H1 (cell line): ENCODE data around the gene NF1. TPM values are rescaled to one million over a fixed set of nuclear protein-coding genes. Genes with fewer than 3 reads are reported as not detected.
A peak's percentile ranks its signal among the peaks of the same experiment; 100 is the strongest.

ENCODE experiments used
- CTCF ChIA-PET: fragments of 300-600 bp; sonication (Branson Sonifier 250); formaldehyde crosslinking; loops from one replicate; lab custom pipeline; 2021; ENCODE audit not compliant: partially characterized antibody; lab: Charles Lee
- POLR2A ChIA-PET: fragments of 300-600 bp; sonication (Branson Sonifier 250); formaldehyde crosslinking; loops from one replicate; lab custom pipeline; 2021; ENCODE audit warnings: inconsistent platforms; ENCODE audit not compliant: partially characterized antibody; lab: Charles Lee
- DNase-seq, 2 experiments: peaks; one replicate each; pipeline versions ENCODE4 v3.0.0 to v3.0.0-alpha.2; 2010 to 2022; ENCODE audit warnings: low spot score in 2 of 2, low read depth in 1 of 2, mixed read lengths in 1 of 2
- FAIRE-seq: peaks from 2 replicates; lab custom pipeline; 2011; peaks lifted over from hg19 to GRCh38; lab: Jason Lieb, UNC
- H2AFZ ChIP-seq: 2 replicates; pipeline ENCODE4 v1.8.1; 2012; ENCODE audit warnings: low read length, inconsistent platforms
- H2AK5ac ChIP-seq: 2 replicates; pipeline ENCODE4 v1.6.1; 2013; ENCODE audit warnings: low read depth, low read length
- H2BK120ac ChIP-seq: replicated peaks from 2 replicates; pipeline ENCODE3; 2013; ENCODE audit warnings: low read depth, low read length, inconsistent platforms
- H2BK12ac ChIP-seq: 2 replicates; pipeline ENCODE4 v1.6.1; 2013; ENCODE audit warnings: low read depth, low read length
- H2BK15ac ChIP-seq: 2 replicates; pipeline ENCODE4 v1.6.1; 2013; ENCODE audit warnings: low read length
- H2BK20ac ChIP-seq: 2 replicates; pipeline ENCODE4 v1.6.1; 2013; ENCODE audit warnings: low read length
- H2BK5ac ChIP-seq: 2 replicates; pipeline ENCODE4 v1.6.1; 2013; ENCODE audit warnings: low read depth, low read length
- H3K14ac ChIP-seq: 2 replicates; pipeline ENCODE4 v1.6.1; 2013; ENCODE audit warnings: inconsistent platforms; ENCODE audit not compliant: insufficient read length
- H3K18ac ChIP-seq: 2 replicates; pipeline ENCODE4 v1.6.1; 2013; ENCODE audit warnings: low read length; ENCODE audit errors: extremely low read depth
- H3K23ac ChIP-seq: 2 replicates; pipeline ENCODE4 v1.6.1; 2013; ENCODE audit warnings: inconsistent platforms; ENCODE audit not compliant: insufficient read length
- H3K23me2 ChIP-seq: 2 replicates; pipeline ENCODE4 v1.6.1; 2013; ENCODE audit warnings: low read depth, low read length
- H3K27ac ChIP-seq: 2 replicates; pipeline ENCODE4 v1.6.1; 2011; ENCODE audit warnings: low read depth, low read length, inconsistent platforms
- H3K27me3 ChIP-seq, 4 experiments: replicated peaks in 1 of 4; 1 replicate in 1 of 4; 2 replicates in 3 of 4; pipeline versions ENCODE4 v1.6.1 to v1.8.1; 2011 to 2013; ENCODE audit warnings: low read length in 3 of 4, mild to moderate bottlenecking in 3 of 4, inconsistent platforms in 2 of 4, mixed read lengths in 2 of 4, moderate library complexity in 1 of 4; ENCODE audit not compliant: control insufficient read depth in 3 of 4, insufficient read depth in 3 of 4; ENCODE audit errors: extremely low read depth in 1 of 4
- H3K36me3 ChIP-seq, 4 experiments: 2 replicates each; pipeline versions ENCODE4 v1.6.1 to v1.8.1; 2011 to 2013; ENCODE audit warnings: mild to moderate bottlenecking in 4 of 4, low read length in 3 of 4, moderate library complexity in 2 of 4, control low read depth in 1 of 4, inconsistent platforms in 1 of 4; ENCODE audit not compliant: insufficient read depth in 4 of 4, control insufficient read depth in 2 of 4
- H3K4ac ChIP-seq: replicated peaks from 2 replicates; pipeline ENCODE3; 2013; ENCODE audit warnings: low read length, low read depth, mixed read lengths, inconsistent platforms; ENCODE audit not compliant: insufficient read length
- H3K4me1 ChIP-seq, 4 experiments: replicated peaks in 1 of 4; 1 replicate in 1 of 4; 2 replicates in 3 of 4; pipeline versions ENCODE4 v1.6.1 to v1.8.1; 2011 to 2013; ENCODE audit warnings: low read length in 3 of 4, inconsistent platforms in 2 of 4, mixed read lengths in 1 of 4; ENCODE audit not compliant: insufficient read depth in 4 of 4, control insufficient read depth in 3 of 4
- H3K4me2 ChIP-seq, 2 experiments: 2 replicates each; pipeline versions ENCODE4 v1.6.1 to v1.8.1; 2011 to 2013; ENCODE audit warnings: low read depth in 2 of 2, low read length in 2 of 2, control low read depth in 1 of 2, inconsistent platforms in 1 of 2, mild to moderate bottlenecking in 1 of 2; ENCODE audit not compliant: insufficient read depth in 1 of 2
- H3K4me3 ChIP-seq, 4 experiments: fragments of 200-600, 300-600 bp in 1 of 4; sonication (generic), shearing (Covaris generic), sonication (Bioruptor Twin) in 1 of 4; 2 replicates each; pipeline versions ENCODE4 v1.5.1 to v1.8.1; 2011 to 2016; ENCODE audit warnings: low read length in 4 of 4, low read depth in 3 of 4, control low read depth in 2 of 4, inconsistent platforms in 2 of 4, mild to moderate bottlenecking in 2 of 4, mixed read lengths in 1 of 4, moderate library complexity in 1 of 4; ENCODE audit not compliant: insufficient read depth in 2 of 4; ENCODE audit errors: extremely low read depth in 1 of 4
- H3K56ac ChIP-seq: replicated peaks from 2 replicates; pipeline ENCODE3; 2013; ENCODE audit warnings: low read depth, mild to moderate bottlenecking, mixed read lengths, low read length, inconsistent platforms; ENCODE audit not compliant: insufficient read length
- H3K79me1 ChIP-seq: 2 replicates; pipeline ENCODE4 v1.6.1; 2013; ENCODE audit warnings: low read depth, low read length, control low read depth
- H3K79me2 ChIP-seq, 2 experiments: 2 replicates each; pipeline versions ENCODE4 v1.6.1 to v1.8.1; 2012 to 2013; ENCODE audit warnings: low read length in 2 of 2, mild to moderate bottlenecking in 2 of 2, inconsistent platforms in 1 of 2; ENCODE audit not compliant: insufficient read depth in 2 of 2, control insufficient read depth in 1 of 2
- H3K9ac ChIP-seq, 4 experiments: replicated peaks in 1 of 4; 1 replicate in 1 of 4; 2 replicates in 3 of 4; pipeline versions ENCODE4 v1.6.1 to v1.8.1; 2011 to 2013; ENCODE audit warnings: low read depth in 3 of 4, low read length in 3 of 4, control low read depth in 2 of 4, mild to moderate bottlenecking in 2 of 4, moderate library complexity in 2 of 4, inconsistent platforms in 1 of 4; ENCODE audit errors: extremely low read depth in 1 of 4
- H3K9me3 ChIP-seq, 2 experiments: 2 replicates each; pipeline versions ENCODE4 v1.6.1 to v1.8.1; 2012 to 2013; ENCODE audit warnings: mild to moderate bottlenecking in 2 of 2, moderate library complexity in 2 of 2, control low read depth in 1 of 2, inconsistent platforms in 1 of 2, low read depth in 1 of 2, low read length in 1 of 2, mixed read lengths in 1 of 2; ENCODE audit not compliant: insufficient read depth in 2 of 2
- H4K20me1 ChIP-seq, 2 experiments: replicated peaks in 1 of 2; 2 replicates each; pipeline versions ENCODE3 to v1.8.1; 2011 to 2013; ENCODE audit warnings: inconsistent platforms in 2 of 2, low read length in 2 of 2, mild to moderate bottlenecking in 1 of 2; ENCODE audit not compliant: insufficient read depth in 2 of 2, control insufficient read depth in 1 of 2
- H4K5ac ChIP-seq: 2 replicates; pipeline ENCODE4 v1.6.1; 2013; ENCODE audit warnings: low read length, low read depth, mixed read lengths, inconsistent platforms; ENCODE audit not compliant: insufficient read length
- H4K8ac ChIP-seq: 2 replicates; pipeline ENCODE4 v1.8.0; 2013; ENCODE audit warnings: mild to moderate bottlenecking, moderate library complexity, low read length, inconsistent platforms; ENCODE audit not compliant: insufficient read depth; ENCODE audit errors: extremely low read depth
- H4K91ac ChIP-seq: replicated peaks from 2 replicates; pipeline ENCODE3; 2013; ENCODE audit warnings: low read length, mixed read lengths, inconsistent platforms; ENCODE audit not compliant: insufficient read length
- ATF2 ChIP-seq: IDR thresholded peaks from 2 replicates; pipeline ENCODE4 v1.6.1; 2012; ENCODE audit warnings: low read length, inconsistent platforms
- CTCF ChIP-seq, 3 experiments: IDR thresholded peaks; 1 replicate in 2 of 3; 2 replicates in 1 of 3; pipeline versions ENCODE4 v1.5.1 to v1.6.1; 2011; ENCODE audit warnings: low read length in 3 of 3, mild to moderate bottlenecking in 3 of 3, inconsistent platforms in 2 of 3, low read depth in 1 of 3, moderate library complexity in 1 of 3; ENCODE audit not compliant: insufficient read depth in 1 of 3; ENCODE audit errors: control extremely low read depth in 1 of 3
- GTF2F1 ChIP-seq: IDR thresholded peaks from 2 replicates; pipeline ENCODE4 v1.6.1; 2012; ENCODE audit warnings: low read depth, low read length, improper control_type of control experiment, borderline replicate concordance
- MAFK ChIP-seq: IDR thresholded peaks from 2 replicates; pipeline ENCODE4 v1.6.1; 2012; ENCODE audit warnings: low read depth, mild to moderate bottlenecking, improper control_type of control experiment, low read length
- RBBP5 ChIP-seq: IDR thresholded peaks from 2 replicates; pipeline ENCODE4 v1.7.1; 2012; ENCODE audit warnings: low read depth, mild to moderate bottlenecking, inconsistent platforms, low read length, moderate library complexity, borderline replicate concordance
- SUZ12 ChIP-seq: fragments of 200-600 bp; sonication (generic); IDR thresholded peaks from 2 replicates; pipeline ENCODE4 v1.6.1; 2012; ENCODE audit warnings: mild to moderate bottlenecking, inconsistent platforms, low read length, moderate library complexity, mixed read lengths
- TAF1 ChIP-seq: IDR thresholded peaks from 2 replicates; pipeline ENCODE4 v1.6.1; 2011; ENCODE audit warnings: mild to moderate bottlenecking, low read depth, low read length
- TCF12 ChIP-seq: IDR thresholded peaks from 2 replicates; pipeline ENCODE4 v1.6.1; 2011; ENCODE audit warnings: low read depth, mild to moderate bottlenecking, low read length
- WGBS, 2 experiments: shearing (Covaris generic) in 1 of 2; methylation state at CpG; one replicate each; pipeline versions ENCODE4 v1.1.6 to v1.1.7; 2013 to 2015; ENCODE audit warnings: low lambda C conversion rate in 2 of 2, mixed read lengths in 2 of 2, inconsistent platforms in 1 of 2, low coverage in 1 of 2, missing lambda C conversion rate in 1 of 2; ENCODE audit not compliant: insufficient replicate concordance in 2 of 2, insufficient coverage in 1 of 2, insufficient read length in 1 of 2; ENCODE audit errors: extremely low coverage in 1 of 2, missing lambda C conversion rate in 1 of 2; 5-methylcytosine and 5-hydroxymethylcytosine counted together
- polyA plus RNA-seq, 7 experiments: library from polyadenylated mRNA; depleted of rRNA in 3 of 7; stranded (reverse) in 5 of 7; unstranded in 2 of 7; fragments of >200 nt in 5 of 7; fragments of 200-250 nt in 2 of 7; gene quantifications; 1 replicate in 5 of 7; 2 replicates in 1 of 7; 4 replicates in 1 of 7; pipeline versions ENCODE4 v1.2.1 to v1.2.3, GENCODE V29; 2011 to 2013; ENCODE audit warnings: missing spikeins in 2 of 7, mixed read lengths in 2 of 7
- total RNA-seq: library from RNA; stranded (reverse); fragmentation: NEBNext Ultra II Directional; extraction: Animal tissue kit (Norgen Biotek cat#: 25700); gene quantifications from 2 replicates; pipeline ENCODE4 v1.2.1, GENCODE V29; 2021

Gene NF1
- total and polyA plus RNA-seq, 2 of the 8 experiments (the other 6 are each of a cell fraction or from before 2014, with no cell fraction given), result 19.3 to 29.6 TPM

GRCh38 chr17:31413874-31414549, 319.2 kb downstream of the NF1 start:
- Histone ChIP-seq H3K9ac (no peak overlapping the region), H3K79me2 (no peaks in the 10 kb centered on the region), H3K4me3 (no peak overlapping the region), H2AFZ (no peak overlapping the region), H3K27ac (no peak overlapping the region), H3K9me3 (no peaks in the 10 kb centered on the region), H2BK5ac (peak overlapping the region; percentile 2; the same call in 1 of the 2 replicates), H4K5ac (no peak overlapping the region), H3K4me2 (no peak overlapping the region), H2AK5ac (peak overlapping the region; percentile 47; the same call in 1 of the 2 replicates), H2BK15ac (peak overlapping the region; percentile 46; the same call in 1 of the 2 replicates), H3K4me1 (peaks cover 2 to 27% (median 10%) of the 10 kb centered on the region in 4 experiments), H3K4ac (no peak overlapping the region), H4K8ac (no peak overlapping the region; the same call in 1 of the 2 replicates), H3K36me3 (no peaks in the 10 kb centered on the region), H4K91ac (peak overlapping the region; percentile 29), H3K18ac (no peak overlapping the region), H4K20me1 (peaks cover 0 to 2% of the 10 kb centered on the region in 2 experiments), H3K14ac (no peak overlapping the region), H3K23ac (no peak overlapping the region), H3K56ac (no peak overlapping the region), H3K23me2 (no peaks in the 10 kb centered on the region), H3K79me1 (no peaks in the 10 kb centered on the region), H2BK20ac (no peak overlapping the region), H2BK12ac (no peak overlapping the region; the same call in 1 of the 2 replicates), H3K27me3 (no peaks in the 10 kb centered on the region), H2BK120ac (no peak overlapping the region)
- 85% methylated on average over 12 of the region's 12 CpGs; no CpG with 5 or more reads in 1 of the 2 experiments for WGBS, 2 experiments
- ChIA-PET CTCF (interaction anchor here (0.7 to 2.7 kb wide), 13 partner anchors 10 to 428 kb away, joined by 3 to 11 read pairs (median 5); no protein-coding TSS in a partner anchor), POLR2A (interaction anchor here (0.6 to 1.4 kb wide), 2 partner anchors 12 to 14 kb away, joined by 3 to 4 read pairs; no protein-coding TSS in a partner anchor)
- FAIRE-seq, result no peak
- no peak for DNase-seq
- TF ChIP-seq MAFK (no peak), GTF2F1 (no peak), TCF12 (no peak), RBBP5 (no peak), CTCF (IDR thresholded peaks at IDR 0.05; ENCODE audit: control extremely low read depth in 1 of 3, insufficient read depth in 1 of 3, low read depth in 1 of 3, low read length in 3 of 3) (no peak), TAF1 (no peak), SUZ12 (no peak), ATF2 (no peak)
